Fibroblast of lung (primary cell): Measurements from ENCODE around the gene HERC2.

Experiments used
- CTCF ChIP-seq, 2 donors: IDR thresholded peaks in 1 of 2; conservative IDR thresholded peaks in 1 of 2; 1 replicate in 1 of 2; 2 replicates in 1 of 2; pipeline ENCODE4 v1.5.1; 2011 to 2012; ENCODE audit warnings: low read length in 2 of 2, control low read depth in 1 of 2, inconsistent platforms in 1 of 2, low read depth in 1 of 2, mild to moderate bottlenecking in 1 of 2
- EZH2 ChIP-seq: IDR thresholded peaks from 2 replicates; pipeline ENCODE4 v1.5.1; 2012; ENCODE audit warnings: low read length, control low read depth, mild to moderate bottlenecking; ENCODE audit errors: missing control alignments

- TF ChIP-seq CTCF (conservative IDR thresholded peaks at IDR 0.05 in 1 of 2, IDR thresholded peaks at IDR 0.05 in 1 of 2; ENCODE audit: low read depth in 1 of 2, low read length in 2 of 2) (no peak), EZH2 (no peak)
These were observed 203.4 kb downstream of the HERC2 start for GRCh38 chr15:28118531-28118930.
